Measurements from ENCODE around the gene DDX1.

Gene DDX1

GRCh38 chr2:15647622-15648590 is 56.2 kb downstream of the DDX1 start:
- DNase-seq: no peak

GRCh38 chr2:15648593-15649525 is 57.2 kb downstream of the DDX1 start:
- DNase-seq: no peak

DNA sequence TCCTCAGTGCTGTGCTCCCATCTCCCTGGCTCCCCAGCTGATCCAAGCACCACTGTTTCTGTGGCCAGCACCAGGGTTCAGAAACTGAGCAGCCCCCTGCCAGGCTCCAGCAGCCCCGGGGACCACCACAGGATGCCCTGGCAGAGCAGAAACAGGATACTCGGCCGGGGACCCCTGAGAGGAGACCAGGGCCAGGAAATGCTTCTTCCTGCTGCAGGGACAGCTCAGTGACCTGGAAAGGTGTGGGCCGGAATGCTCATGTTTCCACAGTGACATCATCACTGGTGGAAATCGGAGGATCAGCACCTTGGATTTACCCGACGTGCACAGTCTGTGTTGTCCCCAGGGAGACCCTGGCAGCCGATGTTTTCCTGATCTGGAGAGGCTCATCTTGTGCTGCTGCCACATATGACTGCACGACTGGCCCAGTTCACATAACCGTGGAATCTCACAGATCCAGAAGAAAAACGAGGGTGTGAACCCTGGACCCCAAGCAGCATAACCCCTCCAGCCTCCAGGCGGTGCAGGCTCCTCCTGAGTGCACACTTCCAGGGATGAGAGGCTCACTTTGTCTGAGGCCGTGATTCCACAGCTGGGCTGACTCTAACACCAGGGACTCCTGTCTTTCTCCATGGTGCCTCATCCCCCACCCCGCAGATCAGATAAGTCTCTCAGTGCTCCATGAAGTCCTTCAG is 58.0 kb downstream of the DDX1 start:
- DNase-seq: no peak

DNA sequence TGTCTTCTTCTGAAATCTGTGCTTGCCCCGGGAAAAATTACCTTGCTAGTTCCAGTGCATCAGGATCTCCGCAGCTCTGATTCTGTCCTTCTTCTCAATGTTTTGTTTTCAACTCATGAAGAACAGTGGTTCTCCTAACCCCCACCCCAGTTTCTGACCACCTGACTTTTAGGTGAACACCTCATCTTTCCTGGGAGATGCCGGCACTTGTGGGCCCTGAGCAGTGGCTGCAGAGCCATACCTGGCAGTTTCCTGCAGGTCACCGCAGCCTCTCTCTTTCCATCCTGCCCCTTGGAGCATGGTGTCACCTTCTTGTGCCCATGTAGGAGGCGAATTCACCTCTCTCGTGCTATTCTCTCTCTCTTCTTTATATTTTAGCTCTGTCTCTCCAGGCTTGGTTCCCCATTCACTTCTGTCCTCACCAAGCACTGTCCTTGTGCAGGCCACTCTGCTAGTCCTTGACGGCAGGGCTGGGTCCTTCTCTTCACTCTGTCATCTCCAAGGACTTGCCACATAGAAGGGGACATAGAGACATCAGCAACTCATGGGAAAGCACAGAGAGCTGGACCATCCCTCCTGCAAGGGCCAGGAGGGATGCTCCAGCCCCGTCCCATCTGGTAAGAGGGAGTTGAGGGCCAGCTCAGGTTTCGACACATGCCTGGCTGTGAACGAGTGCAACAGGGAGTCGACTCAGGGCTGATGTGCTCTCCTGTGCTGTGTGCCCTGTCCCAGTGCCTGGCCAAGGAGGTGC is 59.1 kb downstream of the DDX1 start:
- DNase-seq: no peak

DNA sequence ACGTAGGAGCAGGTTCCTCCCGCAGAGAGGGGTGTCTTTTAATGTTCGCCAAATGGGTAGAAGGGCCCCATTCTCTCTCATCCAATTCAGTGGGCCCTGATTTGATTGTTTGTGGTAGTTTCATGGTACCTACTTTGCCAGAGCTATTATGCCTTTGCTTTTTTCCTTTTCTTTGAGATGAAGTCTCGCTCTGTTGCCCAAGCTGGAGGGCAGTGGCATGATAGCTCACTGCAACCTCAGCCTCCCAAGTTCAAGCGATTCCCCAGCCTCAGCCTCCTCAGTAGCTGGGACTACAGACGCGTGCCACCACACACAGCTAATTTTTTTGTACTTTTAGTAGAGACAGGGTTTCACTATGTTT is 59.7 kb downstream of the DDX1 start:
- DNase-seq: no peak

DNA sequence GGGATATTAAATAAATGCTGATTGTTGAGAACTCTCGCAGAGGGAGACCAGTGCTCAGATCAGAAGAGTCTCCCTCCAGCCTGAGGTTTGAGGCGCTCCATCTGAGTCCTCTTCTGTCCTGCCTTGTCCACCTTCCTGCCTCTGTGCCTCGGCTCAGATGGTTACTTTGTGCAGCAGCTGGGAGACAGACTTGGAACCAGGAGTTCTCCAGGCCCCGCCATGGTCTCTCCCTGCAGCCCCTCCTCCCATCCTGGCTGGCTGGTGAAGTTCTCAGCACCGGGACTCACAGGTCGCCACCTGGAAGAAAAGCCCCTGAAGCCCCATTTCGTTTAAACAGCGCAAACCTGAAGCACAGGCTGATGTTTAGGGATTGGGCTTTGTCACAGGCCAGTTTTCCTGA is 60.6 kb downstream of the DDX1 start:
- DNase-seq: no peak

- no peak for DNase-seq
Measured at GRCh38 chr2:15652801-15653200, 61.1 kb downstream of the DDX1 start.

GRCh38 chr2:15653806-15654726 is 62.4 kb downstream of the DDX1 start:
- no peak for DNase-seq

- no peak for DNase-seq
Measured at GRCh38 chr2:15654727-15655073, 63.0 kb downstream of the DDX1 start.

- no peak for DNase-seq
Measured at GRCh38 chr2:15655123-15655887, 63.6 kb downstream of the DDX1 start.

DNA sequence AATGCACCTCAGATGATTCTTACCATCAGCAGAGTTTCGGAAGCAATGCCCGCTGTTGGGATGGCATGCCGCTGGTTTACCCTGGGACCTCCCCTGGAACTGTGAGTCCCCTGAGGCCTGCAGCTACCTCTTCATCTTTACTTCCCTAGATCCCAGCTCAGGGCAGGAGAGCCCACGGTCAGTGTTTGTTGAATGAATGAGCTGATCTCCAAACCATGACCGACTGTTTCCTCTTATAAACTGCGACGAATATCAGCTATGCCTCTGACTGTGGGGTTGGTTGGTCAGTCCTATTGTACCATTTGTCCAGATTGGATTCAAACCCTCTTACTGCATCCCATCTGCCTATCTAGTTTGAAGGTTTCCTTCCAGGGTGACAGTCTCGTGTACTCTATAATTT is 64.4 kb downstream of the DDX1 start:
- no peak for DNase-seq

GRCh38 chr2:15657759-15658158 is 66.1 kb downstream of the DDX1 start:
- DNase-seq: no peak

- DNase-seq: no peak
Measured at GRCh38 chr2:15658911-15659310, 67.2 kb downstream of the DDX1 start.

GRCh38 chr2:15660491-15661294 is 69.0 kb downstream of the DDX1 start:
- no peak for DNase-seq

GRCh38 chr2:15661295-15661569 is 69.6 kb downstream of the DDX1 start:
- no peak for DNase-seq

GRCh38 chr2:15662026-15662425 is 70.4 kb downstream of the DDX1 start:
- no peak for DNase-seq

DNA sequence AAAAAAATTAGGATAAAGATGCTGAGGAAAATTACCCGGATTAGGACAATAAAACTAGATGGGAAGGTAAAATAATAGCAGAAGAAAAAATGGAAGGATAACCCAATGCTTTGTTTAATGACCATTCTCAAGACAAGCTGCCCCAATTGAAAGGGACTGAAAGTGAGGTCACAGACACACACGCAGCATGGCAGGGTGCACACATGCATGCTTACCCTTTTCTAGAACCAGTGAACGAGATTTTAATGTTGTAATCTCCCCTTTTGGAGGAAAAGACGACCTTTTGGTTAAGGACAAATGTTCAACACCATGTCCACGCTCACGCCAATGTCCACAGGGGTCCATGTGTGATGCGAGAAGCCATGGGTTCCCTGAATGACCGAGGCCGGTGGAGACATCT is 70.9 kb downstream of the DDX1 start:
- DNase-seq: no peak

GRCh38 chr2:15663802-15664201 is 72.1 kb downstream of the DDX1 start:
- no peak for DNase-seq

DNA sequence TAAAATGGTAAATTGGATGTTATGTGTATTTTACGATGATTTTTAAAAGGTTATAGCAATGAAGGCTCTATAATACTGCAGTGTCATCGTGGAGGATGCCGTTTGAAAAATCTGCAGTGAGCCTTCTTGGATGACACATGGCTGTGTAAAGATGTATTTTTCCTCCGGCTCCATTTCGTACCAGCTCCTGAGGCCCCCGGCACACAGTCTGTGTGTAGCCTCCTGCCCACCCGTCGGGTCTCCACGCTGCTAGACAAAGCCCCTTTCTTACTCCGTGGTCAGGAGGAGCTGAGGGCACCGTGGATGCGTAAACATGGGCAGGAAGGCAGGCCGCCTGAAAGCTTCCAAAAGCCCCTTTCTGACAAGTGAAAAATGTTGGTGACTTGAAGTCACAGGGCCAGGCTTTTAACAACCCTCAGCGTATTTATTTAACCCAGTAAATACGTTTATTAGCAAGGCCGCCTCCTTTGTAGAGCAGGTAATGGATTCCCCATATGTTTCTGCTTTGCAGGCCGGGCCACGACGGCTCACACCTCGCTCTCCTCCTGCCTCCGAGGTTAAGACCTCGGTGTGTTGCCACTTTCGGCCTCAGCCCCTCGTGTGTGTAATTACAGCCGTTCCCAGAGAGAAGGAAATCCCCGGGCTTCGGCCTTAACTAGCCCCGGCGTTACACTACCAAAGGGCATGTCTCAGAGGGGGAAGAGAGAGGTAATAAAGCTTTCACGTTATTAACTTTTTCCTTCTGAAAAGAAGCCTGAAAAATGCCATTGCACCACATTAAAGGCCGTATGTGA is 72.8 kb downstream of the DDX1 start:
- DNase-seq: no peak

Measured in activated CD4-positive, alpha-beta T cell treated with anti-CD3 and anti-CD28 coated beads, Interleukin-2, amount 50 U/mL, for 4 hours (primary cell).